GM12865 (cell line): ENCODE results near the gene CACNA1E.

ENCODE experiments used
- DNase-seq: peaks from one replicate; pipeline ENCODE4 v3.0.0; 2010; ENCODE audit warnings: low read depth
- H3K4me3 ChIP-seq: 2 replicates; pipeline ENCODE4 v1.5.1; 2011; ENCODE audit warnings: mild to moderate bottlenecking, low read depth, low read length, control low read depth
- CTCF ChIP-seq: IDR thresholded peaks from 2 replicates; pipeline ENCODE4 v1.5.1; 2011; ENCODE audit warnings: low read length, control low read depth, low read depth, inconsistent platforms; ENCODE audit not compliant: insufficient read depth; ENCODE audit errors: missing control alignments

CACNA1E gene

GRCh38 chr1:181558416-181558815 lies 75.1 kb downstream of the CACNA1E start:
- DNase-seq = no peak
- H3K4me3 ChIP-seq = no peak overlapping the region
- TF ChIP-seq CTCF = no peak

GRCh38 chr1:181559142-181559541 lies 75.8 kb downstream of the CACNA1E start:
- no peak for DNase-seq
- TF ChIP-seq CTCF = no peak
- H3K4me3 ChIP-seq = no peak overlapping the region

- DNase-seq = peak; percentile 34
- H3K4me3 ChIP-seq = no peak overlapping the region; the same call in 1 of the 2 replicates
- TF ChIP-seq CTCF = no peak
Observed at GRCh38 chr1:181562395-181562794, 79.1 kb downstream of the CACNA1E start.

GRCh38 chr1:181568736-181569135 lies 85.4 kb downstream of the CACNA1E start:
- no peak for DNase-seq
- no peak overlapping the region for H3K4me3 ChIP-seq
- no peak for TF ChIP-seq CTCF

DNA sequence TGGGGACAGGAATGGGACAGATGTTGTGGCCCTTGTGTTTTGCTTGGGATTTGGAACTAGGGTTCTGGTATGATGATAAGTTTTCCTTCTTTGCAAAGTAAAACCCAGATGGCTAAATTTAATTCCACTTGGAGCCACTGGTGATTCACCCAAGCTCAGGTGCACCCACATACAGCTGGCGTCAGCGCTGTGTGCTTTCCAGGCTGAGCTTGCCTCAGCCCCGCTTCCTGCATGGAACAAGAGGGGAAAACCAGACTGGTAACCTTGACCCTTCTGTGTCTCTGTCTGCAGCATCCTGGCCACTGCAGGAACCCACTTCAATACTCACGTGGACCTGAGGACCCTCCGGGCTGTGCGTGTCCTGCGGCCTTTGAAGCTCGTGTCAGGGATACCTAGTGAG lies 94.2 kb downstream of the CACNA1E start:
- no peak for TF ChIP-seq CTCF
- DNase-seq = no peak

GRCh38 chr1:181583598-181583997 lies 100.3 kb downstream of the CACNA1E start:
- DNase-seq = no peak
- TF ChIP-seq CTCF = no peak

More for the DNA sequence above, 94.2 kb downstream of the CACNA1E start:
- H3K4me3 ChIP-seq = no peak overlapping the region

DNA sequence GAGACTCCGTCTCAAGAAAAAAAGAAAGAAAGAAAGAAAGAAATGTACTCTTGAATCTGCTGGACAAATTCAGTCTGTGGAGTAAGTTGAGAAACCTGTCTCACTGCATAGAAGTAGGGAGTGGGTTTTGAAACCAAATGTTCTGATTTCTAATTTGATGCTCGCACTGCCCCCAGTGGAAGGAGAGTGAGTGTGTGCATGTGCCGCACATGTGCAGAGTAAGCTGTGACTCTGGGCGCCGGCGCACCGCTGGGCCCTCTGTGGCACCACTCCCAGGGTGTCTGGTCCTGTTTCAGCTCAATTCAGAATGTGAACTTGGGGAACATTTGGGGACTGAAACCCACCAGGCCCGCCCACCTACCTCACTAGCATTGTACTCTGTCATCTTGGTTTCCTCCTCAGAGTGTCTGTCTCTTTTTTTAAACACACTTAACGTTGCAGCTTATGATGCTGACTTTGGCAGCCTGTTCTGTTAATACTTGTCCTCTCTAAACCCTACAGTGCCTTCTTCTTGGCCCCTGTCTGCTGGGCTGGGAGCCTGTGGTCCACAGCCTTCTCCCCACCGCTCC lies 104.6 kb downstream of the CACNA1E start:
- peak; percentile 6 for DNase-seq
- no peak overlapping the region for H3K4me3 ChIP-seq
- peak; percentile 9 for TF ChIP-seq CTCF

More at GRCh38 chr1:181583598-181583997, 100.3 kb downstream of the CACNA1E start:
- H3K4me3 ChIP-seq = no peak overlapping the region
